ENCODE measurements around the gene SP140L.

GRCh38 chr2:230443541-230443940 lies 116.5 kb downstream of the SP140L start:
- TF ChIP-seq CTCF (IDR thresholded peaks at IDR 0.05) (no peak), ZFX (IDR thresholded peaks at IDR 0.05; ENCODE audit: borderline replicate concordance) (no peak)
